ENCODE data around the gene SUN5. TPM values are rescaled to one million over a fixed set of nuclear protein-coding genes. Genes with fewer than 3 reads are reported as not detected.

SUN5 gene
- polyA plus RNA-seq, 2 of the 4 experiments (the other 2 are of a cell fraction), result not detected

DNA sequence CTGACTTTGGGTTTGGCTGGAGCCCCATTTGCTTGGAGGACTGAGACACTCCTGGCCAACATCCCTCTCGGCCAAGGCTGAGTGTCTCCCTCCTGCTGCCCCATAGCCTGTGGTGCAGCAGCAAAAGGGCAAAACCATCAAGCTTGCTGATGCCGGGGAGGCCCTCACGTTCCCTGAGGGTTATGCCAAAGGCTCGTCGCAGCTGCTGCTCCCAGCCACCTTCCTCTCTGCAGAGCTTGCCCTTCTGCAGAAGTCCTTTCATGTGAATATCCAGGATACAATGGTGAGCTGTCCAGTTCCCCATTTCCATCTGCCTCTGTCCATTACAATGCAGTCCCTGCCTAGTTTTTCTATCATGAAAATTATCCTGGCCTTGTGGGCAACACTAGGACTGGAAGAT is 33.2 kb upstream of the SUN5 start:
- Histone ChIP-seq H3K27ac (no peak overlapping the region), H3K4me3 (no peak overlapping the region), H3K4me1 (no peaks in the 10 kb centered on the region), H3K4me2 (no peak overlapping the region), H3K9me3 (no peaks in the 10 kb centered on the region)
- FAIRE-seq (no peak), DNase-seq (ENCODE audit: low read depth in 1 of 2, low spot score in 1 of 2) (no peak), ATAC-seq (no peak)
- CTCF ChIA-PET, result no interaction called here
- TF ChIP-seq HEYL (CRISPR knock-in tag; IDR thresholded peaks at IDR 0.05), result no peak
- TF ChIP-seq POLR2A (IDR thresholded peaks at IDR 0.05; ENCODE audit: low read length), result no peak
- no peak for TF ChIP-seq HDAC2 (IDR thresholded peaks at IDR 0.05)
- TF ChIP-seq MYC (IDR thresholded peaks at IDR 0.05; ENCODE audit: borderline replicate concordance, low read length), result no peak
- no peak for TF ChIP-seq ZNF302 (CRISPR knock-in tag; IDR thresholded peaks at IDR 0.05)
- TF ChIP-seq FOXS1 (CRISPR knock-in tag; IDR thresholded peaks at IDR 0.05), result no peak
- TF ChIP-seq NFE2L2 (conservative IDR thresholded peaks at IDR 0.05; ENCODE audit: low read length), result no peak
- no peak for TF ChIP-seq USF2 (IDR thresholded peaks at IDR 0.05)
- POLR2A ChIA-PET, result no interaction called here
- 3% methylated on average over 5 of the region's 5 CpGs for WGBS (ENCODE audit: missing lambda C conversion rate)

GRCh38 chr20:33034901-33035492 is 30.8 kb upstream of the SUN5 start:
- no peak for FAIRE-seq
- TF ChIP-seq FOSL2 (IDR thresholded peaks at IDR 0.05) (no peak), FOSL2 (CRISPR knock-in tag; IDR thresholded peaks at IDR 0.05) (no peak), HEYL (CRISPR knock-in tag; IDR thresholded peaks at IDR 0.05) (no peak), ESRRA (IDR thresholded peaks at IDR 0.05; ENCODE audit: borderline replicate concordance, low read length) (no peak), POLR2A (IDR thresholded peaks at IDR 0.05; ENCODE audit: low read length) (no peak), ZSCAN20 (CRISPR knock-in tag; IDR thresholded peaks at IDR 0.05) (no peak), CHD4 (IDR thresholded peaks at IDR 0.05; ENCODE audit: borderline replicate concordance) (no peak), SMC3 (IDR thresholded peaks at IDR 0.05) (no peak), EHMT2 (IDR thresholded peaks at IDR 0.05; ENCODE audit: low read depth) (no peak), EHF (CRISPR knock-in tag; IDR thresholded peaks at IDR 0.05) (no peak), NPAS2 (CRISPR knock-in tag; IDR thresholded peaks at IDR 0.05; ENCODE audit: borderline replicate concordance) (no peak), MAFK (IDR thresholded peaks at IDR 0.05; ENCODE audit: partially characterized antibody) (no peak), RARB (CRISPR knock-in tag; IDR thresholded peaks at IDR 0.05) (no peak)
- TF ChIP-seq, protein P1, sequence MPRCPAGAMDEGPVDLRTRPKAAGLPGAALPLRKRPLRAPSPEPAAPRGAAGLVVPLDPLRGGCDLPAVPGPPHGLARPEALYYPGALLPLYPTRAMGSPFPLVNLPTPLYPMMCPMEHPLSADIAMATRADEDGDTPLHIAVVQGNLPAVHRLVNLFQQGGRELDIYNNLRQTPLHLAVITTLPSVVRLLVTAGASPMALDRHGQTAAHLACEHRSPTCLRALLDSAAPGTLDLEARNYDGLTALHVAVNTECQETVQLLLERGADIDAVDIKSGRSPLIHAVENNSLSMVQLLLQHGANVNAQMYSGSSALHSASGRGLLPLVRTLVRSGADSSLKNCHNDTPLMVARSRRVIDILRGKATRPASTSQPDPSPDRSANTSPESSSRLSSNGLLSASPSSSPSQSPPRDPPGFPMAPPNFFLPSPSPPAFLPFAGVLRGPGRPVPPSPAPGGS (IDR thresholded peaks at IDR 0.05), result no peak
- H3K27ac ChIP-seq, result no peak overlapping the region
- no peaks in the 10 kb centered on the region for H3K4me1 ChIP-seq
- H3K4me2 ChIP-seq, result no peak overlapping the region
- CTCF ChIA-PET, result no interaction called here
- H3K9me3 ChIP-seq, result no peaks in the 10 kb centered on the region
- 18% methylated on average over 6 of the region's 6 CpGs for WGBS (ENCODE audit: missing lambda C conversion rate)
- H3K4me3 ChIP-seq, result no peak overlapping the region
- no peak for DNase-seq (ENCODE audit: low read depth in 1 of 2, low spot score in 1 of 2)
- ATAC-seq, result no peak
- POLR2A ChIA-PET, result no interaction called here

DNA sequence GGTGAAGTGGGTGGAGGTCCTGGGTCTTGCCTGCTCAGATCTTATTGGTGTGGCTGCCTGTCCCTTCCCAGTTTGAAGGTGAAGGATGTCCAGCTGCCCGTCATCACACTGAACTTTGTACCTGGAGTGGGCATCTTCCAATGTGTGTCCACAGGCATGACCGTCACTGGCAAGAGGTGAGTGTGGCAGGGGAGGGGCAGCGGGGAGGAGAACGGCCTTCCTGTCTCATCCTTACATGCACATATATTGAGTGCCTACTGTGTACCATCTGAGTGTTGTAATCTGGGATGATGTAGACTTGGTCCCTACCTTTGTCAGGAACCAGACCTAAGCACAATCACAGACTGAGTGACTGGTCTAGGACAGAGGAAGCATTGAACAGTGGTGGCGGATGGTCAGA is 29.9 kb upstream of the SUN5 start:
- TF ChIP-seq JUNB (IDR thresholded peaks at IDR 0.05) (no peak), ESRRA (IDR thresholded peaks at IDR 0.05; ENCODE audit: borderline replicate concordance, low read length) (no peak), ZFP36 (IDR thresholded peaks at IDR 0.05; ENCODE audit: borderline replicate concordance, partially characterized antibody) (no peak), HEYL (CRISPR knock-in tag; IDR thresholded peaks at IDR 0.05) (no peak), FOSB (CRISPR knock-in tag; IDR thresholded peaks at IDR 0.05) (no peak), CBX8 (IDR thresholded peaks at IDR 0.05) (no peak), HOXA7 (CRISPR knock-in tag; IDR thresholded peaks at IDR 0.05) (no peak), TFCP2L1 (CRISPR knock-in tag; IDR thresholded peaks at IDR 0.05) (no peak), EP300 (IDR thresholded peaks at IDR 0.05) (no peak), HDAC2 (IDR thresholded peaks at IDR 0.05) (no peak), RCOR1 (IDR thresholded peaks at IDR 0.05; ENCODE audit: low read depth, low read length) (no peak), MYC (IDR thresholded peaks at IDR 0.05; ENCODE audit: borderline replicate concordance, low read length) (no peak), POLR2A (IDR thresholded peaks at IDR 0.05; ENCODE audit: low read length) (no peak), ZC3H11A (IDR thresholded peaks at IDR 0.05) (no peak), NR3C1 (IDR thresholded peaks at IDR 0.05) (no peak), SREBF2 (IDR thresholded peaks at IDR 0.05) (no peak)
- TF ChIP-seq, protein P2, sequence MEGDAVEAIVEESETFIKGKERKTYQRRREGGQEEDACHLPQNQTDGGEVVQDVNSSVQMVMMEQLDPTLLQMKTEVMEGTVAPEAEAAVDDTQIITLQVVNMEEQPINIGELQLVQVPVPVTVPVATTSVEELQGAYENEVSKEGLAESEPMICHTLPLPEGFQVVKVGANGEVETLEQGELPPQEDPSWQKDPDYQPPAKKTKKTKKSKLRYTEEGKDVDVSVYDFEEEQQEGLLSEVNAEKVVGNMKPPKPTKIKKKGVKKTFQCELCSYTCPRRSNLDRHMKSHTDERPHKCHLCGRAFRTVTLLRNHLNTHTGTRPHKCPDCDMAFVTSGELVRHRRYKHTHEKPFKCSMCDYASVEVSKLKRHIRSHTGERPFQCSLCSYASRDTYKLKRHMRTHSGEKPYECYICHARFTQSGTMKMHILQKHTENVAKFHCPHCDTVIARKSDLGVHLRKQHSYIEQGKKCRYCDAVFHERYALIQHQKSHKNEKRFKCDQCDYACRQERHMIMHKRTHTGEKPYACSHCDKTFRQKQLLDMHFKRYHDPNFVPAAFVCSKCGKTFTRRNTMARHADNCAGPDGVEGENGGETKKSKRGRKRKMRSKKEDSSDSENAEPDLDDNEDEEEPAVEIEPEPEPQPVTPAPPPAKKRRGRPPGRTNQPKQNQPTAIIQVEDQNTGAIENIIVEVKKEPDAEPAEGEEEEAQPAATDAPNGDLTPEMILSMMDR (IDR thresholded peaks at IDR 0.05), result no peak
- DNase-seq (ENCODE audit: low read depth in 1 of 2, low spot score in 1 of 2) (no peak), FAIRE-seq (no peak), ATAC-seq (no peak)
- no peaks in the 10 kb centered on the region for H3K9me3 ChIP-seq
- no peaks in the 10 kb centered on the region for H3K4me1 ChIP-seq
- CTCF ChIA-PET, result no interaction called here
- H3K27ac ChIP-seq, result no peak overlapping the region
- no peak overlapping the region for H3K4me3 ChIP-seq
- POLR2A ChIA-PET, result no interaction called here
- H3K4me2 ChIP-seq, result no peak overlapping the region
- 38% methylated on average over 3 of the region's 5 CpGs for WGBS (ENCODE audit: missing lambda C conversion rate)

All from A549 (cell line).